ENCODE data around the gene PAQR9.

Gene PAQR9

DNA sequence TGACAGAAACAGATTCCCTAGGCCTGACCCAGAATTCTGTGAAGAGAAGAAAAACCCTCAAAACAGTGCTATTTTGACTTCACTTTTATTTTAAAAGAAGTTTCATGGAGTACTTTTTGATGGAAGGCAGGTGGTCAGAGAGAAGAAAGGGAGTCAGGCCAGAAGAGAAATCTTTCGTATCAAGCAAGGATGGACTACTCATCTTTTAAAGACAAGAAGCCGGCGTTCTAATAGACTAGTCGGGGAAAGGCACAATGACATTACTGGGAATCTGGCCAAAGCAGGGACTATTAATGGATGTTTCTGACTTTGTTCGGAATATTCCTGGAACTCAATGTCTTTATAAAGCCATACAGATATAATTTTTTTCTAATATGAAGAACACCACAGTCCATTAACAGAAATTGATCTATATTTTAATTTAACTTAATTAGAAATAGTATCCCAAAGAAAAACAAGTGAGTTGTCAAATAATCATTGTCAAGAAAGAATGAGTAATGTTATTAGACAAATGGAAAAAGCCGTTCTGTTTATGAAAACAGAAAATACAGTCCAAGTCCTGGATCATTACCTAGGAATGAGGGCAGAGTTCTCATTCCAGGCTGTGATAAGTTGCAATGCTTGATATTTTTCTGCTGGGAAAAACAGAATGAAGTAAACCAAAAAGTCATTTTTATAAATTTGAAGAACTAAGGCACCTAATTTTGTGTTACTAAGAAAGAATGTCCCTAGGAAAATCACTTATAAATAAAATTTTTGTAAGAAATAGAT is 50.9 kb downstream of the PAQR9 start:
- peak; percentile 27 for DNase-seq (ENCODE audit: low read depth)
- TF ChIP-seq, protein P1, sequence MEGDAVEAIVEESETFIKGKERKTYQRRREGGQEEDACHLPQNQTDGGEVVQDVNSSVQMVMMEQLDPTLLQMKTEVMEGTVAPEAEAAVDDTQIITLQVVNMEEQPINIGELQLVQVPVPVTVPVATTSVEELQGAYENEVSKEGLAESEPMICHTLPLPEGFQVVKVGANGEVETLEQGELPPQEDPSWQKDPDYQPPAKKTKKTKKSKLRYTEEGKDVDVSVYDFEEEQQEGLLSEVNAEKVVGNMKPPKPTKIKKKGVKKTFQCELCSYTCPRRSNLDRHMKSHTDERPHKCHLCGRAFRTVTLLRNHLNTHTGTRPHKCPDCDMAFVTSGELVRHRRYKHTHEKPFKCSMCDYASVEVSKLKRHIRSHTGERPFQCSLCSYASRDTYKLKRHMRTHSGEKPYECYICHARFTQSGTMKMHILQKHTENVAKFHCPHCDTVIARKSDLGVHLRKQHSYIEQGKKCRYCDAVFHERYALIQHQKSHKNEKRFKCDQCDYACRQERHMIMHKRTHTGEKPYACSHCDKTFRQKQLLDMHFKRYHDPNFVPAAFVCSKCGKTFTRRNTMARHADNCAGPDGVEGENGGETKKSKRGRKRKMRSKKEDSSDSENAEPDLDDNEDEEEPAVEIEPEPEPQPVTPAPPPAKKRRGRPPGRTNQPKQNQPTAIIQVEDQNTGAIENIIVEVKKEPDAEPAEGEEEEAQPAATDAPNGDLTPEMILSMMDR (IDR thresholded peaks at IDR 0.05; ENCODE audit: low read length, missing control alignments) = no peak
- no peak overlapping the region for H3K4me3 ChIP-seq (replicated peaks; ENCODE audit: low read depth, low read length)
